ENCODE results near the gene NTRK1. TPM values are rescaled to one million over a fixed set of nuclear protein-coding genes. Genes with fewer than 3 reads are reported as not detected.
A peak's percentile ranks its signal among the peaks of the same experiment; 100 is the strongest.

Gene NTRK1
- total RNA-seq, 4 donors from 2014 or later, result 0.09 to 0.57 TPM; not detected in 2

- intact Hi-C loops (cut with DNase I), result no loop called here
- Histone ChIP-seq H3K9me3 (no peaks in the 10 kb centered on the region), H3K27me3 (peaks cover 0 to 35% (median 0%) of the 10 kb centered on the region in 4 donors), H3K4me1 (peaks cover 10 to 71% (median 30%) of the 10 kb centered on the region in 3 donors), H3K36me3 (peaks cover 0 to 13% (median 3%) of the 10 kb centered on the region in 3 donors), H3K4me3 (no peak overlapping the region), H3K27ac (peak overlapping the region in 2 of 4 donors; percentile 13 to 44)
- 63 to 68% methylated on average over 14 to 19 of the region's 23 CpGs for WGBS, 2 donors
- DNase-seq, result no peak
- no peak for TF ChIP-seq POLR2A (IDR thresholded peaks at IDR 0.05)
- no peak for TF ChIP-seq CTCF (IDR thresholded peaks at IDR 0.05)
These were observed 41.6 kb downstream of the NTRK1 start for GRCh38 chr1:156901966-156902915.

- peaks cover 14 to 71% (median 28%) of the 10 kb centered on the region in 3 donors for H3K4me1 ChIP-seq
- H3K27me3 ChIP-seq, result peaks cover 0 to 48% (median 0%) of the 10 kb centered on the region in 4 donors
- no peak overlapping the region for H3K4me3 ChIP-seq
- peak overlapping the region in 1 of 4 donors; percentile 28 for H3K27ac ChIP-seq
- WGBS, 2 donors, result 71 to 79% methylated on average over 10 of the region's 15 CpGs
- TF ChIP-seq CTCF (IDR thresholded peaks at IDR 0.05), result no peak
- TF ChIP-seq POLR2A (IDR thresholded peaks at IDR 0.05), result no peak
- no peak for DNase-seq
- H3K36me3 ChIP-seq, result peaks cover 0 to 26% (median 3%) of the 10 kb centered on the region in 3 donors
- intact Hi-C loops (cut with DNase I), result no loop called here
- no peaks in the 10 kb centered on the region for H3K9me3 ChIP-seq
These were observed 42.8 kb downstream of the NTRK1 start for GRCh38 chr1:156903328-156904091.

DNA sequence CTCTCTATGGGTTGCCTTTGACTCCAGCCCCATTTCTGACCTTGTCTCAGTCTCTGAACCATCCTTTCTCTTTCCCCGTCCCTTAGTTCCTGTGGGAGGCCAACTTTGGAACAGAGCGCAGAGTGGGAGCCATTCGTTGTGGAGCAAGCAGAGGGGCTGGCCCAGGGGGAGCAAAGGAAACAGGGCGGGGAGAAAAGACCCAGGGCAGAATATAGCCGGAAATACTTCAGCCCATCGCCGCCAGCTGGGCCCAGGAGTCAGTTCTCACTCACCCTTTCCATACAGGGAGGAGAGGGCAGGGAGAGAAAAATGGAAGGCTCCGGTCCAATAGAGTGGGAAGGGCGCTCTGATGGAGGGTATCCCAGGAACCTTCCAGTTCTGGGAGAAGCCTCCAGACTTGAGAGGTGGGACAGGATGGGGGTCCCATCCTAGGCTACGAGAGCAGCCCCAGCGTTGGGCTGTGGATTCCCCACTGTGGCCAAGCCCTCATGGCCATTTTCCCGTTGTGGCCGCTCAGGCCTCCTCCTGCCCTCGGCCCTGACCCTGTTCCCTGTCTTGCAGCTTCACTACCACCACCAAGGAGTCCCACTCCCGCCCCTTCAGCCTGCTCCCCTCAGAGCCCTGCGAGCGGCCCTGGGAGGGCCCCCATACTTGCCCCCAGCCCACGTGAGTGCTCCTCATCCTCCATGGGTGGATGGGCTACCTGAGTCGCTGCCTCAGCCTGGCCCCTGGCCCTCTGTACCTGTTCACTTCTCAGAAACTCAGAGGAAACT is 43.7 kb downstream of the NTRK1 start:
- Histone ChIP-seq H3K27me3 (peaks cover 0 to 53% (median 0%) of the 10 kb centered on the region in 4 donors), H3K4me3 (no peak overlapping the region), H3K36me3 (peaks cover 0 to 30% (median 3%) of the 10 kb centered on the region in 3 donors), H3K9me3 (no peaks in the 10 kb centered on the region), H3K27ac (no peak overlapping the region), H3K4me1 (peaks cover 10 to 68% (median 27%) of the 10 kb centered on the region in 3 donors)
- intact Hi-C loops (cut with DNase I), result no loop called here
- DNase-seq, result no peak
- 75 to 83% methylated on average over 11 to 12 of the region's 19 CpGs for WGBS, 2 donors
- no peak for TF ChIP-seq CTCF (IDR thresholded peaks at IDR 0.05)
- TF ChIP-seq POLR2A (IDR thresholded peaks at IDR 0.05), result no peak

DNA sequence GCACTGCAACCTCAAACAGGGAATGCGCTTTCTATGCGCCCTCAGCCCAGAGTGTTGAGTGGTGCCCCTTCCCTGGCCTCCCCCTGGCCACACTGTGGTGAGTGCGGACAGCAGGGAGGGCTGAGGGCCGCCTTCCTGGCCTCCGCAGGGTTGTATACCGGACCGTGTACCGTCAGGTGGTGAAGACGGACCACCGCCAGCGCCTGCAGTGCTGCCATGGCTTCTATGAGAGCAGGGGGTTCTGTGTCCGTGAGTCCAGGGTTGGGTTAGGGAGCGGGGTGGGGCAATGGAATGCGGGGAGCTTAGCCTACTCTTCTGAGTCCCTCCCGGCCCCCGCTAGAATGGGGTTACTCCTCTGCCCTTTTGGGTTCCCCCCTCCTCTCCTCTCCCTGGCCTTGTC is 44.5 kb downstream of the NTRK1 start:
- peaks cover 0 to 55% (median 0%) of the 10 kb centered on the region in 4 donors for H3K27me3 ChIP-seq

More for the DNA sequence above, 44.5 kb downstream of the NTRK1 start:
- TF ChIP-seq CTCF (IDR thresholded peaks at IDR 0.05) (no peak), POLR2A (IDR thresholded peaks at IDR 0.05) (no peak)
- Histone ChIP-seq H3K4me1 (peaks cover 10 to 64% (median 22%) of the 10 kb centered on the region in 3 donors), H3K27ac (no peak overlapping the region), H3K4me3 (no peak overlapping the region), H3K9me3 (no peaks in the 10 kb centered on the region), H3K36me3 (peaks cover 0 to 38% (median 3%) of the 10 kb centered on the region in 3 donors)
- 83 to 100% methylated on average over 4 to 6 of the region's 16 CpGs for WGBS, 2 donors
- DNase-seq, result no peak
- intact Hi-C loops (cut with DNase I), result no loop called here

All from esophagus squamous epithelium (tissue), 5 donors.